ENCODE data around the gene PRDM11. TPM values are rescaled to one million over a fixed set of nuclear protein-coding genes. Genes with fewer than 3 reads are reported as not detected.

PRDM11 gene
- total RNA-seq, 2 donors from 2014 or later = 23.8 to 30.5 TPM

DNA sequence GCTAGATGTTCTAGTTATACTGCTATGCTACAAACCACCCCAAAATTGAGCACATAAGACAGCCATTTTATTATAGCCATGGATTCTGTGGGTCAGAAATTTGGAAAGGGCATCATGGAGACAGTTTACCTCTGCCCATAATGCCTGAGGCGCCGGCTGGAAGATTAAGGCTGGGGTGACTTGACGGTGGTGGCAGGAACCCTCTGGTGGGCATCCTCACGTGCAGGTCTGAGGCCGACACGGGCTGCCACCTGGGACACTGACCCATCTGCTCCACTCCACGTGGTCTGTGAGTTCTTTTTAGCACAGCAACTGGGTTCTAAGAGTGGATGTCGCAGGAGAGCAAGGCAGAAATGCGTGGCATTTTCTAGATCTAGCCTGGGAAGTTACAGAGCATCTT is 40.0 kb upstream of the PRDM11 start:
- Histone ChIP-seq H3K27me3 (replicated peaks; ENCODE audit: insufficient read depth) (no peaks in the 10 kb centered on the region), H3K9me3 (no peaks in the 10 kb centered on the region)
- TF ChIP-seq, protein P1, sequence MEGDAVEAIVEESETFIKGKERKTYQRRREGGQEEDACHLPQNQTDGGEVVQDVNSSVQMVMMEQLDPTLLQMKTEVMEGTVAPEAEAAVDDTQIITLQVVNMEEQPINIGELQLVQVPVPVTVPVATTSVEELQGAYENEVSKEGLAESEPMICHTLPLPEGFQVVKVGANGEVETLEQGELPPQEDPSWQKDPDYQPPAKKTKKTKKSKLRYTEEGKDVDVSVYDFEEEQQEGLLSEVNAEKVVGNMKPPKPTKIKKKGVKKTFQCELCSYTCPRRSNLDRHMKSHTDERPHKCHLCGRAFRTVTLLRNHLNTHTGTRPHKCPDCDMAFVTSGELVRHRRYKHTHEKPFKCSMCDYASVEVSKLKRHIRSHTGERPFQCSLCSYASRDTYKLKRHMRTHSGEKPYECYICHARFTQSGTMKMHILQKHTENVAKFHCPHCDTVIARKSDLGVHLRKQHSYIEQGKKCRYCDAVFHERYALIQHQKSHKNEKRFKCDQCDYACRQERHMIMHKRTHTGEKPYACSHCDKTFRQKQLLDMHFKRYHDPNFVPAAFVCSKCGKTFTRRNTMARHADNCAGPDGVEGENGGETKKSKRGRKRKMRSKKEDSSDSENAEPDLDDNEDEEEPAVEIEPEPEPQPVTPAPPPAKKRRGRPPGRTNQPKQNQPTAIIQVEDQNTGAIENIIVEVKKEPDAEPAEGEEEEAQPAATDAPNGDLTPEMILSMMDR (IDR thresholded peaks at IDR 0.05) = no peak

GRCh38 chr11:45107029-45107428 is 39.4 kb upstream of the PRDM11 start:
- TF ChIP-seq, protein P1 (IDR thresholded peaks at IDR 0.05) = no peak
- Histone ChIP-seq H3K4me1 (ENCODE audit: control insufficient read depth in 1 of 2, low read depth in 2 of 2) (peaks cover 2 to 8% of the 10 kb centered on the region in 2 donors), H3K4me3 (no peak overlapping the region), H3K27me3 (replicated peaks; ENCODE audit: insufficient read depth) (no peaks in the 10 kb centered on the region), H3K9me3 (no peaks in the 10 kb centered on the region), H3K36me3 (no peaks in the 10 kb centered on the region), H3K27ac (no peak overlapping the region)
- ATAC-seq (ENCODE audit: insufficient number of reproducible peaks, low FRiP score, low read depth) (no peak), DNase-seq (ENCODE audit: low spot score) (no peak)

More for the DNA sequence above, 40.0 kb upstream of the PRDM11 start:
- ATAC-seq (ENCODE audit: insufficient number of reproducible peaks, low FRiP score, low read depth) (no peak), DNase-seq (ENCODE audit: low spot score) (no peak)
- peaks cover 2 to 8% of the 10 kb centered on the region in 2 donors for H3K4me1 ChIP-seq (ENCODE audit: control insufficient read depth in 1 of 2, low read depth in 2 of 2)
- no peak overlapping the region for H3K4me3 ChIP-seq
- no peak overlapping the region for H3K27ac ChIP-seq
- H3K36me3 ChIP-seq = no peaks in the 10 kb centered on the region

GRCh38 chr11:45108070-45109064 is 38.1 kb upstream of the PRDM11 start:
- Histone ChIP-seq H3K27ac (no peak overlapping the region), H3K9me3 (no peaks in the 10 kb centered on the region), H3K4me1 (ENCODE audit: control insufficient read depth in 1 of 2, low read depth in 2 of 2) (no peaks in the 10 kb centered on the region), H3K27me3 (replicated peaks; ENCODE audit: insufficient read depth) (no peaks in the 10 kb centered on the region), H3K4me3 (no peak overlapping the region), H3K36me3 (no peaks in the 10 kb centered on the region)
- DNase-seq (ENCODE audit: low spot score) (no peak), ATAC-seq (ENCODE audit: insufficient number of reproducible peaks, low FRiP score, low read depth) (no peak)
- TF ChIP-seq, protein P1 (IDR thresholded peaks at IDR 0.05) = no peak

- H3K4me1 ChIP-seq (ENCODE audit: control insufficient read depth in 1 of 2, low read depth in 2 of 2) = no peaks in the 10 kb centered on the region
- no peaks in the 10 kb centered on the region for H3K36me3 ChIP-seq
- ATAC-seq (ENCODE audit: insufficient number of reproducible peaks, low FRiP score, low read depth) (no peak), DNase-seq (ENCODE audit: low spot score) (no peak)
- no peaks in the 10 kb centered on the region for H3K27me3 ChIP-seq (replicated peaks; ENCODE audit: insufficient read depth)
- H3K9me3 ChIP-seq = no peaks in the 10 kb centered on the region
- no peak overlapping the region for H3K4me3 ChIP-seq
- TF ChIP-seq, protein P1 (IDR thresholded peaks at IDR 0.05) = no peak
- H3K27ac ChIP-seq = no peak overlapping the region
These were observed 37.0 kb upstream of the PRDM11 start for GRCh38 chr11:45109400-45109799.

- H3K9me3 ChIP-seq = no peaks in the 10 kb centered on the region
- no peaks in the 10 kb centered on the region for H3K27me3 ChIP-seq (replicated peaks; ENCODE audit: insufficient read depth)
- H3K4me3 ChIP-seq = no peak overlapping the region
- no peak for DNase-seq (ENCODE audit: low spot score)
- H3K4me1 ChIP-seq (ENCODE audit: control insufficient read depth in 1 of 2, low read depth in 2 of 2) = no peaks in the 10 kb centered on the region
- ATAC-seq (ENCODE audit: insufficient number of reproducible peaks, low FRiP score, low read depth) = peak; percentile 38
- TF ChIP-seq, protein P1 (IDR thresholded peaks at IDR 0.05) = peak; percentile 86
- no peak overlapping the region for H3K27ac ChIP-seq
- H3K36me3 ChIP-seq = no peaks in the 10 kb centered on the region
These were observed 35.9 kb upstream of the PRDM11 start for GRCh38 chr11:45110562-45110961.
